ENCODE measurements around the gene AFF3. TPM values are rescaled to one million over a fixed set of nuclear protein-coding genes. Genes with fewer than 3 reads are reported as not detected.

AFF3 gene
- polyA plus RNA-seq, 1 donor (not counting 4 experiments of a cell fraction or from before 2014, with no cell fraction given), result not detected

DNA sequence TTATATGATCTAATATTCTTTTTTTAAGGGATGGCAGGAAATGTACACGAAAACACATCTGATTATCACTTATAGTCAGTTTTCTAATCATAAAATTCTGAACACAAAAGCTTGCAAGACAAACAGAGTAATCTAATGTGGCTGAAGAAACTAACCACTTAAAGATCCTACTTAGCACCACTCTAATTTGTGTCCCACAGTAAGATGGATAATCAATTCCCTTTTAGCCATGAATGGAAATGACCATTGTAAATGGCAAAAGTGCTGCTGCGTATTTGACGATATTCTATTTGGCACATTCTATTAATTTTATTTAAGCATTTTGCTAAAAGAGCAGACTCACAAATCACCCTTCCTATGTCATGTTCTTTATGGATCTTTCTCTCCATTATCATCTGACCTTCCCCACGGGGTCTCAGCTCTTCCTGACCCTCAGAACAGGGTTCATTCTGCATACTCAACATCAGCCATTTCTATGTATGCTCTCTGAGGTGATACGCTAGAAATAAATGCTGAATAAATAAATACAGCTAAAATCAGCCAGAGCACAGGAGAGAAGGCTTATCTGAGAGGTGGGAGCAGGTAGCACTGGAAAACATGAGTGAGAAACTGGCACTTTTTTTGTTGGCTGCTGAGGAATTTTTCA is 295.8 kb downstream of the AFF3 start:
- Histone ChIP-seq H3K79me2 (ENCODE audit: control insufficient read depth, insufficient read depth, low read length) (no peaks in the 10 kb centered on the region), H3K4me3 (ENCODE audit: control insufficient read depth in 2 of 3, extremely low read depth in 1 of 3, insufficient read depth in 2 of 3, low read depth in 1 of 3, low read length in 3 of 3) (no peak overlapping the region), H3K9me3 (ENCODE audit: control insufficient read depth, low read depth, low read length) (no peaks in the 10 kb centered on the region), H3K4me2 (ENCODE audit: control insufficient read depth, extremely low read depth, insufficient read depth, low read depth, low read length) (no peak overlapping the region), H3K27ac (ENCODE audit: control insufficient read depth, insufficient read depth, low read length) (no peak overlapping the region), H3K36me3 (ENCODE audit: control insufficient read depth in 2 of 2, extremely low read depth in 1 of 2, insufficient read depth in 2 of 2, low read length in 2 of 2) (no peaks in the 10 kb centered on the region), H3K9me1 (ENCODE audit: control insufficient read depth, extremely low read depth, insufficient read depth, low read length) (no peaks in the 10 kb centered on the region), H2AFZ (ENCODE audit: control insufficient read depth, low read length) (no peak overlapping the region), H3K9ac (ENCODE audit: control insufficient read depth, extremely low read depth, insufficient read depth, low read length) (no peak overlapping the region), H3K27me3 (ENCODE audit: control insufficient read depth, extremely low read depth, insufficient read depth, low read length) (no peaks in the 10 kb centered on the region), H3K4me1 (ENCODE audit: control insufficient read depth, extremely low read depth, insufficient read depth, low read length) (no peaks in the 10 kb centered on the region), H4K20me1 (ENCODE audit: control insufficient read depth, extremely low read depth, insufficient read depth, low read length) (no peaks in the 10 kb centered on the region)
- TF ChIP-seq CTCF (optimal IDR thresholded peaks at IDR 0.05 in 1 of 3, IDR thresholded peaks at IDR 0.05 in 1 of 3, conservative IDR thresholded peaks at IDR 0.05 in 1 of 3; ENCODE audit: extremely low read depth in 1 of 3, insufficient read depth in 2 of 3, low read length in 3 of 3) (no peak), EZH2 (IDR thresholded peaks at IDR 0.05; ENCODE audit: low read length) (no peak)
- dilution Hi-C loops (cut with MboI; ENCODE audit: extremely low pct_ligation_motif_present, low sequenced_read_pairs), result no loop called here
- FAIRE-seq (no peak), DNase-seq (ENCODE audit: low read depth, low spot score) (no peak)

DNA sequence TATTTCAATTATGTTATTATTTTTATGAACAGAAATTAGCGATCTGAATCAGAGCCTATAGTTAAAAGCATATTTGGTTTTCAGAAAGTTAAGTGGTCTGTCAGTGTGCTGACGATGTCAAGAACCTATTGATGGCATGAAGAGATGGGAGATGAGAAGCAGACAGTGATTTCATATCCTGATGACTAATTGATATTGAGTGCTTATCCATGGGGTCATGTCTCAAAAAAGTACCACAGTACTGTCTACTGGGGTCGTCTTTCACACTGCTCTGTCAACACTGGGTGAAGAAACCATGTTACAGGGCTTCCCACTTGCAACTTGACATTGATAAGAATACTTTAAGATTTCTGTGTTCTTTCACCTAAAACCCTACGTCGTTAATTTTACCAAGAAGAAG is 297.1 kb downstream of the AFF3 start:
- Histone ChIP-seq H3K4me2 (ENCODE audit: control insufficient read depth, extremely low read depth, insufficient read depth, low read depth, low read length) (no peak overlapping the region), H4K20me1 (ENCODE audit: control insufficient read depth, extremely low read depth, insufficient read depth, low read length) (no peaks in the 10 kb centered on the region), H3K9me1 (ENCODE audit: control insufficient read depth, extremely low read depth, insufficient read depth, low read length) (no peaks in the 10 kb centered on the region), H3K36me3 (ENCODE audit: control insufficient read depth in 2 of 2, extremely low read depth in 1 of 2, insufficient read depth in 2 of 2, low read length in 2 of 2) (no peaks in the 10 kb centered on the region), H3K27ac (ENCODE audit: control insufficient read depth, insufficient read depth, low read length) (no peak overlapping the region), H3K27me3 (ENCODE audit: control insufficient read depth, extremely low read depth, insufficient read depth, low read length) (no peaks in the 10 kb centered on the region), H3K9me3 (ENCODE audit: control insufficient read depth, low read depth, low read length) (no peaks in the 10 kb centered on the region), H3K4me3 (ENCODE audit: control insufficient read depth in 2 of 3, extremely low read depth in 1 of 3, insufficient read depth in 2 of 3, low read depth in 1 of 3, low read length in 3 of 3) (no peak overlapping the region), H3K9ac (ENCODE audit: control insufficient read depth, extremely low read depth, insufficient read depth, low read length) (no peak overlapping the region), H2AFZ (ENCODE audit: control insufficient read depth, low read length) (no peak overlapping the region), H3K4me1 (ENCODE audit: control insufficient read depth, extremely low read depth, insufficient read depth, low read length) (no peaks in the 10 kb centered on the region), H3K79me2 (ENCODE audit: control insufficient read depth, insufficient read depth, low read length) (no peaks in the 10 kb centered on the region)
- dilution Hi-C loops (cut with MboI; ENCODE audit: extremely low pct_ligation_motif_present, low sequenced_read_pairs), result no loop called here
- TF ChIP-seq EZH2 (IDR thresholded peaks at IDR 0.05; ENCODE audit: low read length) (no peak), CTCF (optimal IDR thresholded peaks at IDR 0.05 in 1 of 3, IDR thresholded peaks at IDR 0.05 in 1 of 3, conservative IDR thresholded peaks at IDR 0.05 in 1 of 3; ENCODE audit: extremely low read depth in 1 of 3, insufficient read depth in 2 of 3, low read length in 3 of 3) (no peak)
- no peak for DNase-seq (ENCODE audit: low read depth, low spot score)
- FAIRE-seq, result no peak

All from keratinocyte (primary cell).